Small intestine (tissue), 16 donors: Measurements from ENCODE around the gene TDRD7. TPM values are rescaled to one million over a fixed set of nuclear protein-coding genes. Genes with fewer than 3 reads are reported as not detected.

ENCODE experiments used
- DNase-seq, 2 donors: peaks; one replicate each; pipeline versions ENCODE4 v3.0.0 to v3.0.0-alpha.2; 2013
- FAIRE-seq: peaks from 2 replicates; lab custom pipeline; 2012; peaks lifted over from hg19 to GRCh38; lab: Jason Lieb, UNC
- H3K27ac ChIP-seq, 3 donors: one replicate each; pipeline ENCODE4 v1.5.1; 2013; ENCODE audit warnings: low read length in 2 of 3, mild to moderate bottlenecking in 2 of 3, control low read depth in 1 of 3, inconsistent platforms in 1 of 3, low read depth in 1 of 3, moderate library complexity in 1 of 3
- H3K27me3 ChIP-seq, 3 donors: one replicate each; pipeline ENCODE4 v1.6.1; 2013; ENCODE audit warnings: low read length in 3 of 3, inconsistent platforms in 1 of 3; ENCODE audit not compliant: control insufficient read depth in 3 of 3, insufficient read depth in 3 of 3
- H3K36me3 ChIP-seq, 3 donors: one replicate each; pipeline ENCODE4 v1.6.1; 2013; ENCODE audit warnings: low read length in 3 of 3, inconsistent platforms in 1 of 3, low read depth in 1 of 3, mild to moderate bottlenecking in 1 of 3, moderate library complexity in 1 of 3; ENCODE audit not compliant: control insufficient read depth in 3 of 3, insufficient read depth in 2 of 3
- H3K4me1 ChIP-seq, 3 donors: one replicate each; pipeline ENCODE4 v1.6.1; 2013; ENCODE audit warnings: low read length in 2 of 3, inconsistent platforms in 1 of 3, low read depth in 1 of 3, mild to moderate bottlenecking in 1 of 3, moderate library complexity in 1 of 3; ENCODE audit not compliant: control insufficient read depth in 3 of 3, insufficient read depth in 2 of 3
- H3K4me3 ChIP-seq, 3 donors: one replicate each; pipeline ENCODE4 v1.5.1; 2013; ENCODE audit warnings: low read length in 3 of 3, control low read depth in 1 of 3, inconsistent platforms in 1 of 3, low read depth in 1 of 3, mild to moderate bottlenecking in 1 of 3, moderate library complexity in 1 of 3
- H3K9me3 ChIP-seq, 2 donors: one replicate each; pipeline ENCODE4 v1.6.1; 2013; ENCODE audit warnings: low read depth in 1 of 2, low read length in 1 of 2; ENCODE audit not compliant: control insufficient read depth in 2 of 2, insufficient read depth in 1 of 2
- WGBS, 3 donors: extraction: QIAGEN DNeasy Blood & Tissue Kit; methylation state at CpG; one replicate each; pipeline ENCODE4 v1.1.7; 2013; 5-methylcytosine and 5-hydroxymethylcytosine counted together
- long read RNA-seq, 10 donors: transcript quantifications; one replicate each; lab custom pipeline, GENCODE V29; 2026
- polyA plus RNA-seq, 4 donors: library from polyadenylated mRNA; stranded (reverse) in 3 of 4; unstranded in 1 of 4; fragments of 200-250 nt in 3 of 4; fragments of 120-200 nt in 1 of 4; gene quantifications; one replicate each; pipeline versions ENCODE4 v1.2.1 to v1.2.3, GENCODE V29; 2013
- donor health status: healthy with polysubstance abuse.
- donor health status: control.
- donor health status: control.
- donor health status: Bipolar disorder and iron deficiency.
- donor health status: healthy.

The TDRD7 gene, protein sequence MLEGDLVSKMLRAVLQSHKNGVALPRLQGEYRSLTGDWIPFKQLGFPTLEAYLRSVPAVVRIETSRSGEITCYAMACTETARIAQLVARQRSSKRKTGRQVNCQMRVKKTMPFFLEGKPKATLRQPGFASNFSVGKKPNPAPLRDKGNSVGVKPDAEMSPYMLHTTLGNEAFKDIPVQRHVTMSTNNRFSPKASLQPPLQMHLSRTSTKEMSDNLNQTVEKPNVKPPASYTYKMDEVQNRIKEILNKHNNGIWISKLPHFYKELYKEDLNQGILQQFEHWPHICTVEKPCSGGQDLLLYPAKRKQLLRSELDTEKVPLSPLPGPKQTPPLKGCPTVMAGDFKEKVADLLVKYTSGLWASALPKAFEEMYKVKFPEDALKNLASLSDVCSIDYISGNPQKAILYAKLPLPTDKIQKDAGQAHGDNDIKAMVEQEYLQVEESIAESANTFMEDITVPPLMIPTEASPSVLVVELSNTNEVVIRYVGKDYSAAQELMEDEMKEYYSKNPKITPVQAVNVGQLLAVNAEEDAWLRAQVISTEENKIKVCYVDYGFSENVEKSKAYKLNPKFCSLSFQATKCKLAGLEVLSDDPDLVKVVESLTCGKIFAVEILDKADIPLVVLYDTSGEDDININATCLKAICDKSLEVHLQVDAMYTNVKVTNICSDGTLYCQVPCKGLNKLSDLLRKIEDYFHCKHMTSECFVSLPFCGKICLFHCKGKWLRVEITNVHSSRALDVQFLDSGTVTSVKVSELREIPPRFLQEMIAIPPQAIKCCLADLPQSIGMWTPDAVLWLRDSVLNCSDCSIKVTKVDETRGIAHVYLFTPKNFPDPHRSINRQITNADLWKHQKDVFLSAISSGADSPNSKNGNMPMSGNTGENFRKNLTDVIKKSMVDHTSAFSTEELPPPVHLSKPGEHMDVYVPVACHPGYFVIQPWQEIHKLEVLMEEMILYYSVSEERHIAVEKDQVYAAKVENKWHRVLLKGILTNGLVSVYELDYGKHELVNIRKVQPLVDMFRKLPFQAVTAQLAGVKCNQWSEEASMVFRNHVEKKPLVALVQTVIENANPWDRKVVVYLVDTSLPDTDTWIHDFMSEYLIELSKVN
- 10 to 100 TPM; 15.2 to 24.9 (median 20.3) TPM for polyA plus RNA-seq
- long read RNA-seq, donor 1, transcript TDRD7-201 (17 exons, 3,834 nt) = major isoform, 8 of 8 reads
- long read RNA-seq, donor 1, partial matches to known transcripts = 0 of 8 reads
- long read RNA-seq, donor 1, other reads (novel, unspliced or antisense) = 0 of 8 reads
- long read RNA-seq, donor 2, partial matches to known transcripts = 0 of 3 reads
- long read RNA-seq, donor 2, other reads (novel, unspliced or antisense) = 0 of 3 reads
- long read RNA-seq, donor 3, partial matches to known transcripts = 14 of 14 reads
- long read RNA-seq, donor 3, other reads (novel, unspliced or antisense) = 0 of 14 reads
- long read RNA-seq, donor 4 = 0 reads
- long read RNA-seq, donor 5 = 0 reads
- long read RNA-seq, donor 6, partial matches to known transcripts = 15 of 18 reads
- long read RNA-seq, donor 6, other reads (novel, unspliced or antisense) = 0 of 18 reads
- long read RNA-seq, donor 7 = 0 reads
- long read RNA-seq, donor 8 = 0 reads
- long read RNA-seq, donor 9 = 0 reads
- long read RNA-seq, donor 10, partial matches to known transcripts = 0 of 1 reads
- long read RNA-seq, donor 10, other reads (novel, unspliced or antisense) = 0 of 1 reads

DNA sequence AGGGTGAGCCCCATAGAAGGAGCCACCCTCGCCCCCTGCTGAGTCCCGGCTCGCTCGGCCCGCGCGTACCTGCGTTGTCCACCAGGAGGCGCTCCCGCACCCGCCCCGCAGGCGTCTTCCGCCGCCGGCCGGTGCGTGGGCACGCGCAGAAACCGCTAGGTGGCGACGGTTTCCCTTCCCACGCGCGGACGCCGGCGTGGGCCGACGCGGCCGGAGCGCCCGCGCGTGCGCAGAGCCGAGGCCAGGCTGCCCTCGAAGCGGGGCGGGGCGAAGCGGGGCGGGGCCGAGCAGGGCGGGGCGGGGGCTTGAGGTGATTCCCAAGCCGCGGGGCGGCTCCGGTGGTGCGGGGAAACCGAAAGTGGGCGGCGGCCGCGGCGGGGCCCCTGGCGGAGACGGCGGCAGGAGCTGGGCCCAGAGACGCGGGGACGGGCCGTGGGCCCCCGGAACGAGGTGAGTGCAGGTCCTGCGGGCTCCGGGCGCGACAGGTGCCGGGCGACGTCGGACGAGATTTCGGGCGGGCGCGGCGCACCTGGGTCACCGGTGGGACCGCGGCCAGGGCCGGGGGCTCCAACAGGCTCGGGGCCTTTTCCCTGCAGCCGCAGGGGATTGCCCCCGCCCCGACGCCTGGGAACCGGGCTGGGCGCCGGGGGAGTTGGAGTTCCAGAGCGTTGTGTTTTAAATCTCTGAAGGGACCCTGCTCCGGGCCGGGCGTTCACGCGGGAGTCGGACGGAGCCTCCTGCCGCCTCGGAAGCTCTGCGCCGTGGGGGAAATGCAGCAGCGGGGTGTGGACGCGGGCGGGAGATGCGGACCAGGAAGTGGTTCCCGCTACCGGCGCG, at the start of gene TDRD7:
TSS of gene TDRD7 (plus strand) at position 308 of the 837 bp plus-strand sequence. CDS start 16,370 bp downstream, outside the sequence.
- peak within 1 kb of the TSS; percentile 90 to 96 (median 93) for H3K27ac ChIP-seq
- peak; percentile 89 to 96 for DNase-seq
- peaks cover 0 to 2% (median 0%) of the 10 kb centered on the region in 3 donors for H3K27me3 ChIP-seq
- no peak for FAIRE-seq
- peak within 1 kb of the TSS; percentile 80 to 95 (median 84) for H3K4me3 ChIP-seq
- peaks cover 3 to 28% (median 4%) of the 10 kb centered on the region in 3 donors for H3K4me1 ChIP-seq
- H3K36me3 ChIP-seq = no peaks in the 10 kb centered on the region
- 0 to 1% (median 0%) methylated on average over 71 to 115 of the region's 115 CpGs for WGBS, 3 donors
- no peaks in the 10 kb centered on the region for H3K9me3 ChIP-seq

DNA sequence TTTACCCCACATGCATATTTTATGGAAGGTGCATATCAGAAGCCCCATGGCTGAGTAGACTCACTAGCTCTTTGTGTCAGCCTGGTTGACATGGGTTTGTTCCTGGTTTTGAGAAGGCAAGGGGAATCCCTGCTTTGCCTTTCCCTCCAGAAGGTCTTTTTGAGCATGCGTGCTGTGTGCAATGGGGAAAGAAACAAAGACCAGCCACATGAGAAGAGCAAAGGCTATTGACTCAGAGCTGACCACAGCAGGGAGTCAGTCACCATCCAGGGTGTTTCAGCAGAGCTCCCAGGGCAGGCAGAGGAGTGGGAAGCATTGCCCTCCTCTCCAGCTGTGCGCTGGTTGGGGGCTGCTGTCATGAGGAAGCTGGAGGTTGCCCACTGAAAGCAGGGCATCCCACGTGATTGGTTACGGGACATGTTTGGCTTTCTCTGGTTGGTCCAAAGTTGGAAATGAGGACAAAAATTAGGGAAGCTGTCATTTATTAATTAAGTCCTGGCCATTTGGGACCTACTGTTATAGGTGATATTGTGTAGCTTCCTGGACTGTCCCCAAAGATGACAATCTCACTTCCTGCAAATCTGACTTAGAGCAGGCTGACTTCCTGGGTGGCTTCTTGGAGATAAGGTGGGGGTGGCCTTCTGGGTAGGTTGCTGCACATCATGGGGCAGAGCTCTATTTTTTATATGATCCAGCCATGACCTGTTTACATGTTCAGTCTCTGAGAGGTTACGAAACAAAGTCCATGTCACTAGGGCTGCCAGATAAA, 48.9 kb upstream of the TDRD7 start:
- DNase-seq (no peak), FAIRE-seq (no peak)
- no peak overlapping the region for H3K27ac ChIP-seq
- H3K4me1 ChIP-seq = no peaks in the 10 kb centered on the region
- WGBS, 3 donors = 93 to 95% (median 93%) methylated on average over 5 of the region's 5 CpGs
- no peaks in the 10 kb centered on the region for H3K27me3 ChIP-seq
- H3K36me3 ChIP-seq = peaks cover 0 to 43% (median 0%) of the 10 kb centered on the region in 3 donors
- no peak overlapping the region for H3K4me3 ChIP-seq
- no peaks in the 10 kb centered on the region for H3K9me3 ChIP-seq

DNA sequence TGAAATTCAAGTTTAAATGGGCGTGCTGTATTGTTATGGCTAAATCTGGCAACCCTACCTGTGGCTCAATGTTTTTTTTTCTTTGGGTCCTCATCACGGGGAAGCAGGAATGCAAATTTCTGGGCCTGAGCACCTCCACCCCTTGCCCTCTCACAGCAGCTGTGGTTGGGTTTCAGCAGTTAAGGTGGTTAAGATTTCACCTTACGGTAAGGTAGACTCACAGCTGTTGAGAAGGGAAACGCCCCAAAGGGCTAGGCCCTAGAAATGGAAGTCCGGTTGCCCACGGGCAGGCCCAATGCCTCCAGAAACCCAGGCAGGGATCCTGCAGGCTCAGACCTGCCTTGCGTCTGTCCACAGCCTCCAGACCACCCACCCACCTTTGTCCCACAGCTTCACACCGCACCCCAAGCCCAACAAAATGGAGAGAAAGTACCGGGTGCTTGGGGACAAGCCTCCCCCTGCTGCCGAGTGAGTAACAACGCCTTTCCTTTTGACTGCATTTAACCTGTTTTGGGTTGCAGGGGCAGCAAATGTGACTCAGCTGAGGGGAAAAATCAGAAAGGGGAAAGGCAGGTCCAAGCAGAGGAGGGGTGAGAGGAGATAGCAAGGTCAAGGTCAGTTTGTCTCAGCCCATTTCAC, 48.1 kb upstream of the TDRD7 start:
- WGBS, 3 donors = 87% methylated on average over 11 of the region's 11 CpGs
- H3K27ac ChIP-seq = no peak overlapping the region
- peaks cover 0 to 43% (median 0%) of the 10 kb centered on the region in 3 donors for H3K36me3 ChIP-seq
- H3K4me1 ChIP-seq = no peaks in the 10 kb centered on the region
- DNase-seq (no peak), FAIRE-seq (no peak)
- no peaks in the 10 kb centered on the region for H3K27me3 ChIP-seq
- no peak overlapping the region for H3K4me3 ChIP-seq
- H3K9me3 ChIP-seq = no peaks in the 10 kb centered on the region

DNA sequence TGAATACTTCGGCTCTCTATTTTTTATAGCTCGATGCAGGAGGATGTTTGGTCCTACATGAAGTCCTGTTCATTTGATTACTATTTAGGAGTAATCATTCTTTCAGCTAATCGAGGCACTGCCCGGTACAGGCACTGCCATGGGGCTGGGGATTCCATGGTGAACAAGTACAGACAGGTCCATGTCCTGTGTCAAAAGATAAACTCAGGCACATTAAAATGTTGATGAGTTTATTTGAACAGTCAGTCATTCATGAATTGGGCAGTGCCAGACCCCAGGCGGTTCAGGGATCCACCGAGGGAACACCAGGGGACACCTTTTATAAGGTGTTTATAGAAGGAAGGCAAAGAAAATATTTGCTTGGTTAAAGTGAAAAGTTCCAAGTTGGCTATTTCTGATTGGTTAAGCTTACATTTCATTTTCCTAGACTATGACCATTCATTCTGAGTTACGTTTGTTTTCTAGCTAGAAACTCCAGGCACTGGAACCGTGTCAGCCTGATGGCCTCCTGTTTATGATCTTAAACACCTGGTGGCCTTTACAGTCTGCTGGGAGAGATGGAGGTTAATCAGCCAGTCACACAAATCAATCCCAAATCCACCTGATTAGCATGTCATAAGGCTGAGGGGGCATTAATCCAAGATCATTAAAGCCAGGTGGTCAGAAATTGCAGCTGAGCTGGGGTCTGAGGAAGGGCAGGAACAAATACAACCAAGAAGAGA, 47.0 kb upstream of the TDRD7 start:
- H3K27me3 ChIP-seq = no peaks in the 10 kb centered on the region
- H3K4me1 ChIP-seq = no peaks in the 10 kb centered on the region
- peaks cover 0 to 46% (median 0%) of the 10 kb centered on the region in 3 donors for H3K36me3 ChIP-seq
- no peak overlapping the region for H3K4me3 ChIP-seq
- DNase-seq (peak; percentile 13 to 20), FAIRE-seq (no peak)
- whole genome bisulfite sequencing, 3 donors = 35 to 71% (median 55%) methylated on average over 8 of the region's 8 CpGs
- no peaks in the 10 kb centered on the region for H3K9me3 ChIP-seq
- H3K27ac ChIP-seq = no peak overlapping the region

DNA sequence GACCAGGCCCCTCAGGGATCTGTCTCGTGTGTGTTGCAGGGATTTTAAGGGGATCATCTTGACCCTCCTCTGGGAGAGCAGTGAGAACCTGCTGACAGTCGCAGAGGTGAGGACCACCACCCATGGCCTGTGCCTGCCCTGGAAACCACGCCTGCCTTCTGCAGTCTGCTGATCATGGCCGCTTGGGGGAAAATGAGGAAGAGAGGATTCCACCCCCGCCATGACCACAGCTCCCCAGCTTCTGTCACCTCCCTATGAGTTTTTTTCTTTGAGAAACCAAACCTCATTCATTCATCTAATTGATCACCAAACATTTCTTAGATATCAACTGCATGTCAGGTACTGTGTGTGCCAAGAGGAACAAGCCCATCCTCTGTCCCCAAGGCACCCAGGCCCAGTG, 46.3 kb upstream of the TDRD7 start:
- Histone ChIP-seq H3K4me3 (no peak overlapping the region), H3K4me1 (no peaks in the 10 kb centered on the region), H3K27me3 (no peaks in the 10 kb centered on the region), H3K9me3 (no peaks in the 10 kb centered on the region), H3K27ac (no peak overlapping the region), H3K36me3 (peaks cover 0 to 41% (median 0%) of the 10 kb centered on the region in 3 donors)
- WGBS, 3 donors = 74 to 84% (median 81%) methylated on average over 5 of the region's 5 CpGs
- no peak for DNase-seq
- FAIRE-seq = no peak

DNA sequence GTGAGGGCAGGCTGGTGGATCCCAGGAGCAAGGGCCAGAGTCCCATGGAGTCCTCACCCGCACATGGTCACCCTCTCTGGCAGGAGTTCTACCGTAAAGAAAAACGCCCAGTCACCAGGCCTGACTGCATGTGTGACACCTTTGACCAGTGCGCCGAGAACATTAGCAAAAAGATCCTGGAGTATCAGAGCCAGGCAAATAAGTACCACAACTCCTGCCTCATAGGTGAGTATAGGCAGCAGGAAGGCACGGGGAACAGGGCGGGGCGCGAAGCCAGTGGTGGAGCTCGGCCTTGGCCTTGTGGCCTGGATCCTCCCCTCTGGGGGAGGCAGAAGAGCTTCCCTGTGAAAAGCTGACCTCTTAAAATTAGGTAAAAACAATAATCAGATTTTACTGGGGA, 45.4 kb upstream of the TDRD7 start:
- Histone ChIP-seq H3K4me1 (no peaks in the 10 kb centered on the region), H3K4me3 (no peak overlapping the region), H3K9me3 (no peaks in the 10 kb centered on the region), H3K27me3 (no peaks in the 10 kb centered on the region), H3K36me3 (peaks cover 0 to 39% (median 0%) of the 10 kb centered on the region in 3 donors), H3K27ac (no peak overlapping the region)
- DNase-seq (peak in 1 of 2 donors; percentile 36), FAIRE-seq (no peak)
- WGBS, 3 donors = 75 to 90% (median 82%) methylated on average over 10 of the region's 10 CpGs
